Measurements from ENCODE around the gene CD5L.
A peak's percentile ranks its signal among the peaks of the same experiment; 100 is the strongest.

The CD5L gene

DNA sequence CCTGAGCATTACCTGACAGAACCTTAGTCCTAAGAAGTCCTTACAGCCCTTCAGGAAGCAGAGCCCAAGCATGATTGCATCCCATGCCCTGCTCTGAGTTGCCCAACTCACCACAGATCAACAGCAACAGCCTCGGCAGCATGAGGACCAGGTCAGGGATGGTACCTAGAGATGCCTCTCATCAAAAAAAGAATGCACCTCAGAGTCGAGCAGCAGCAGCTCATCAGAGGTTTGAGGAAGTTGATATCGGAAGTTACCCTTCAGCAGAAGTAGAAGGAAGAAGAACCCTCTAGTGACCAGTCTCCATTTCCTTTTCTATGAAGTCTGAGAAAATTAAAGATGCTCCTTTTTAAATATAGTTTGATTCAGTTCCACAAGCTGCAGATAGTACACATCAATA, 21.7 kb downstream of the CD5L start, which contains the start of gene FCRL1:
FCRL1 (minus strand) TSS at position 225 of the 400 bp plus-strand sequence; CDS start at position 142, 83 bp downstream.
- Histone ChIP-seq H3K9me3 (ENCODE audit: control insufficient read depth in 2 of 2, low read length in 2 of 2) (no peaks in the 10 kb centered on the region), H3K9ac (ENCODE audit: low read depth in 1 of 2, low read length in 2 of 2) (no peak within 1 kb of the TSS), H3K4me1 (ENCODE audit: control insufficient read depth in 2 of 2, insufficient read depth in 2 of 2, low read length in 2 of 2) (no peaks in the 10 kb centered on the region), H3K27ac (ENCODE audit: low read depth in 2 of 2, low read length in 2 of 2) (no peak within 1 kb of the TSS), H3K27me3 (ENCODE audit: control insufficient read depth in 2 of 2, insufficient read depth in 2 of 2, low read length in 2 of 2) (no peaks in the 10 kb centered on the region), H3K36me3 (ENCODE audit: control insufficient read depth in 2 of 2, insufficient read depth in 2 of 2, low read length in 2 of 2) (no peaks in the 10 kb centered on the region), H3K4me3 (ENCODE audit: low read length in 2 of 2) (peak within 1 kb of the TSS in 1 of 2 donors; percentile 20)

DNA sequence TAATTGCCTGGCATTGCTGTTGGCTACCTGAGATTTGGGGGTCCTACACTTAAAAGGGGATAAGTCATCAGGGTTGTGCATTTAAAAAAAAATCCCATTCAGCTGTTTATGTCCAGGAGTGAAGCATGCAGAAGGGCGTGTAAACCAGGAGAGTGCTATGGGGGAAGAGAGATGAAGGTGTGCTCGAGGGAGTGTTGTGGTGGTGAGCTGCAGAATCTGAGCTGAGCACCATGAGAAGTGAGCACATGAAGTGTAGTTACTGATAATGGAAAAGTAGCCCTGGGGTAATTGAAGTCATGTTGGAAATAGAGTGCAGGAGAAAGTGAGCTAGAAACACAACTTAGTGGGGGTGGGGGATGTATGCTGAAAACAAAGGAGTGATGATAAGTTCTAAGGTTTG, 22.4 kb downstream of the CD5L start:
- H3K4me1 ChIP-seq (ENCODE audit: control insufficient read depth in 2 of 2, insufficient read depth in 2 of 2, low read length in 2 of 2): no peaks in the 10 kb centered on the region
- H3K4me3 ChIP-seq (ENCODE audit: low read length in 2 of 2): peak overlapping the region in 1 of 2 donors; percentile 20
- no peaks in the 10 kb centered on the region for H3K27me3 ChIP-seq (ENCODE audit: control insufficient read depth in 2 of 2, insufficient read depth in 2 of 2, low read length in 2 of 2)
- no peaks in the 10 kb centered on the region for H3K36me3 ChIP-seq (ENCODE audit: control insufficient read depth in 2 of 2, insufficient read depth in 2 of 2, low read length in 2 of 2)
- no peak overlapping the region for H3K27ac ChIP-seq (ENCODE audit: low read depth in 2 of 2, low read length in 2 of 2)
- H3K9ac ChIP-seq (ENCODE audit: low read depth in 1 of 2, low read length in 2 of 2): no peak overlapping the region
- no peaks in the 10 kb centered on the region for H3K9me3 ChIP-seq (ENCODE audit: control insufficient read depth in 2 of 2, low read length in 2 of 2)

DNA sequence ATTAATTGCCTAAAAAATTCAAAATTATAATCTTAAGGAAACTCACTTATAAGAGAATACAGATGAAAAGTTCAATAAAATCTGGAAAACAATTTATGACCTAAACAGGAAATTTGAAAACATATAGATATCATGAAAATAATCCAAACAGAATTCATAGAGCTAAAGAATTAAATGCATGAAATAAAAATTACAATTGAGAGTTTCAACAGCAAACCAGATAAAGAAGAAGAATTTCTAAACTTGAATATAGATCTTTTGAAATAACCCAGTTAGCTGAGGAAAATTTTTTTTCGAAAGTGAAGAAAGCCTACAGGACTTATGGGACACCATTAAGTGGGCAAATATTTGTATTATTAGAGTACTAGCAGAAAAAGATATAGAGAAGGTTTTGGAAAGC, 28.3 kb downstream of the CD5L start:
- Histone ChIP-seq H3K36me3 (ENCODE audit: control insufficient read depth in 2 of 2, insufficient read depth in 2 of 2, low read length in 2 of 2) (no peaks in the 10 kb centered on the region), H3K9ac (ENCODE audit: low read depth in 1 of 2, low read length in 2 of 2) (no peak overlapping the region), H3K9me3 (ENCODE audit: control insufficient read depth in 2 of 2, low read length in 2 of 2) (peaks cover 0 to 3% of the 10 kb centered on the region in 2 donors), H3K4me3 (ENCODE audit: low read length in 2 of 2) (no peak overlapping the region), H3K27ac (ENCODE audit: low read depth in 2 of 2, low read length in 2 of 2) (no peak overlapping the region), H3K27me3 (ENCODE audit: control insufficient read depth in 2 of 2, insufficient read depth in 2 of 2, low read length in 2 of 2) (no peaks in the 10 kb centered on the region), H3K4me1 (ENCODE audit: control insufficient read depth in 2 of 2, insufficient read depth in 2 of 2, low read length in 2 of 2) (no peaks in the 10 kb centered on the region)

DNA sequence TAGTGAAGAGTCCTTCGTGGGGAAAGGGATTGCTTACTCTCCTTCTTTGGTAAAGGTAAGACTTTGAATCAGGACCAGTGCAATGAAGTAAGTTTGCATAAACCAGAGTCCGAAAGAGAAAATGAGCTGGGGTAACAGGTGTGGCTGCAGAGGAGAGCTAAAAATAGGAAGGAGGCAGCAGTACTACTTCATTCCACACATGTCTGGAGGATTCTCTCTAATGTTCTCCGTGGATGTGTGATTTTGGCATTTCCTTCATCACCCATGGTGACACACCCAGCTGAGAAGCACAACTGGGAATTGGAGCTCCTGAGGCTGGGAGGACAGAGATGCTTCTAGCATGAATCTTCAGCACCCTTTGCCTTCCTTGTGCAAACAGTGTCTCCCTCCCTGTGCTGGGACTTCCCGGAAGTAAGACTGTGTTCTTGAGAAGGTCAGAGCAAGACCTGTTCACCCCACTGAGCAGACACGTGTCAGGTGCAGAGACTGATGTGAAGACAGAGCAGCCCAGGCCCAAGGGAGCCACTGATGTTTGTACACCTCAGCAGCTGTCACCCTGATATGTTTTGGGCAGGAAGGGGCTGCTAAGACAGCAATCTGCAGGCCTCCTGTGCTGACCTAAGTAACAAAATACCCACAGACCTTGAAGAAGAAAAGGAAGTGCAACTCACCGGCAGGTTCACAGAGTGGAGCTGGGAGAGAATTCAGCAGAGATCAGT, 35.0 kb downstream of the CD5L start:
- Histone ChIP-seq H3K9me3 (ENCODE audit: control insufficient read depth in 2 of 2, low read length in 2 of 2) (no peaks in the 10 kb centered on the region), H3K4me3 (ENCODE audit: low read length in 2 of 2) (peak overlapping the region in 1 of 2 donors; percentile 48), H3K27ac (ENCODE audit: low read depth in 2 of 2, low read length in 2 of 2) (peak overlapping the region in 1 of 2 donors; percentile 61), H3K9ac (ENCODE audit: low read depth in 1 of 2, low read length in 2 of 2) (no peak overlapping the region), H3K4me1 (ENCODE audit: control insufficient read depth in 2 of 2, insufficient read depth in 2 of 2, low read length in 2 of 2) (no peaks in the 10 kb centered on the region), H3K27me3 (ENCODE audit: control insufficient read depth in 2 of 2, insufficient read depth in 2 of 2, low read length in 2 of 2) (no peaks in the 10 kb centered on the region), H3K36me3 (ENCODE audit: control insufficient read depth in 2 of 2, insufficient read depth in 2 of 2, low read length in 2 of 2) (no peaks in the 10 kb centered on the region)

DNA sequence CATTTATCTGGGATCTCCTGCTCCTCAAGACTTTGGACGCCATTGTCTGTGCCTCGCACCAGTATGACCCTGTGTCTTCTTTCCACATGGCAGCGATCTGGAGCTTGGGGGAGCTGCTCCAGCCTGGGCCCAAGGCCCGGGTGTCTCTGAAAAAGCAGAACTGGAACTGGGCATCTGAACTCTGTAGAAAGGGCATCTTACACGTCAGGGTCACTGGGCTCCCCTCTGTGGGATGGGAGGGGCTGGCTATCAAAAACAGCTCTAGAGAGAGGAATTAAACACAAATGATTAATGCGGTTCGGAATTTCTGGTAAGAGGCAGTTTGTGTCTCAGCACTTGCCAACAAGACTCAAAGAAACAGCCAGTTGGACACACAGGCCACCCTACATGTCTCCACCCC, 37.8 kb downstream of the CD5L start:
- no peaks in the 10 kb centered on the region for H3K27me3 ChIP-seq (ENCODE audit: control insufficient read depth in 2 of 2, insufficient read depth in 2 of 2, low read length in 2 of 2)
- H3K4me1 ChIP-seq (ENCODE audit: control insufficient read depth in 2 of 2, insufficient read depth in 2 of 2, low read length in 2 of 2): no peaks in the 10 kb centered on the region
- no peak overlapping the region for H3K4me3 ChIP-seq (ENCODE audit: low read length in 2 of 2)
- no peak overlapping the region for H3K27ac ChIP-seq (ENCODE audit: low read depth in 2 of 2, low read length in 2 of 2)
- no peaks in the 10 kb centered on the region for H3K9me3 ChIP-seq (ENCODE audit: control insufficient read depth in 2 of 2, low read length in 2 of 2)
- H3K9ac ChIP-seq (ENCODE audit: low read depth in 1 of 2, low read length in 2 of 2): no peak overlapping the region
- H3K36me3 ChIP-seq (ENCODE audit: control insufficient read depth in 2 of 2, insufficient read depth in 2 of 2, low read length in 2 of 2): no peaks in the 10 kb centered on the region

DNA sequence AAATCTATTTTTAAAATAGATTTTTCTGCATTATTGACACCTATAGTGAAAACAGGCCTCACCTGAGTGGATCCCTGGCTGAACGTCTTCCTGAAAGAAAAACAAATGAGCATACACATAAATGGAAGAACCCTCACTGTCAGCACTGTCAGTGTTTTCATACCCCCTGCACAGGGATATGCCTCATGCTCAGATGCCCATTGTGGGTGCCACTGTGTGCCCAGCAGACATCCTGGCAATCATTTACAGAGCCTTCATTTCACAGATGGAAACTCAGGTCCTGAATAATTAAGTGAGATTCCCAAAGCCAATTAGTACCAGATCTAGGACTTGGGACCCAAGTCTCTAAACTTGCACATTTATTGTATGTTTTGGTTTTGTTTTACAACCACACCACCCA, 41.6 kb downstream of the CD5L start:
- Histone ChIP-seq H3K4me3 (ENCODE audit: low read length in 2 of 2) (no peak overlapping the region), H3K4me1 (ENCODE audit: control insufficient read depth in 2 of 2, insufficient read depth in 2 of 2, low read length in 2 of 2) (no peaks in the 10 kb centered on the region), H3K9ac (ENCODE audit: low read depth in 1 of 2, low read length in 2 of 2) (no peak overlapping the region), H3K27me3 (ENCODE audit: control insufficient read depth in 2 of 2, insufficient read depth in 2 of 2, low read length in 2 of 2) (no peaks in the 10 kb centered on the region), H3K27ac (ENCODE audit: low read depth in 2 of 2, low read length in 2 of 2) (no peak overlapping the region), H3K9me3 (ENCODE audit: control insufficient read depth in 2 of 2, low read length in 2 of 2) (no peaks in the 10 kb centered on the region), H3K36me3 (ENCODE audit: control insufficient read depth in 2 of 2, insufficient read depth in 2 of 2, low read length in 2 of 2) (no peaks in the 10 kb centered on the region)

DNA sequence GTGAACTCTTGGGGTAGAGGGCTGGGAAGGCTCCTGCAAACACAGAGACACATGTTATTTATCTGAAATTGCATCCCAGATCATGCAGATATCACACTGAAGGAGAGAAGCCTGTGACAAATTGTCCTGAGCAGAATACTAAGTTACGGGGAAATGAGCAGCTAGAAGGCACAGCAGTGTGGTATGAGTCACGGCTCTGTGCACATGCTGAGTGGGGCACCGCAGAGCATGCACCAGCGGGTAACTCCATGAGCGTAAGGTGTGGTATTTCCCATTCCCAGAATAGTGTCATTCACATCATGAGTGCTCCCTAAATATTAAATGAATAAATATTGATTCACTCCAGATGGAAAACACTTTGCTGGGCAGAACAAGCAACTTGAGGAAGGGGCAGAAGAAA, 43.4 kb downstream of the CD5L start:
- Histone ChIP-seq H3K9ac (ENCODE audit: low read depth in 1 of 2, low read length in 2 of 2) (no peak overlapping the region), H3K4me1 (ENCODE audit: control insufficient read depth in 2 of 2, insufficient read depth in 2 of 2, low read length in 2 of 2) (no peaks in the 10 kb centered on the region), H3K9me3 (ENCODE audit: control insufficient read depth in 2 of 2, low read length in 2 of 2) (no peaks in the 10 kb centered on the region), H3K27me3 (ENCODE audit: control insufficient read depth in 2 of 2, insufficient read depth in 2 of 2, low read length in 2 of 2) (no peaks in the 10 kb centered on the region), H3K36me3 (ENCODE audit: control insufficient read depth in 2 of 2, insufficient read depth in 2 of 2, low read length in 2 of 2) (no peaks in the 10 kb centered on the region), H3K4me3 (ENCODE audit: low read length in 2 of 2) (no peak overlapping the region), H3K27ac (ENCODE audit: low read depth in 2 of 2, low read length in 2 of 2) (no peak overlapping the region)

DNA sequence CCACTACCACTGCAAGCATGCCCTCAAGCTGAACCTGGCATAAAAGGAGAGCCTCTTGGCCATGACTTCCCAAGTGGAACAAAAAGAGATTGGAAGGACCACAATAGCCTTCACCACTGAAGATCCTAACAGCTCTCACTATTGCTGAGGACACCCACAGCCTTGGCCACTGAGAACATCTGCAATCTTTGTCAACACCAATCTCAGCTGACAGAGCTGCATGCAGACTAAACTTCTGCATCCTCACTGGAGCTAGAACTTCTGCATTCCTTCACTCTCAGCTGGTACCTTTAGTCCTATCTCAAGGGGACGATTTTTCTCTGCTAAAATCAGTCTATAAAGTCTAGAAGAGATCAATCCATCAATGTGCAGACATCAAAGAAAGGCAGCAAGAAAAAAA, 56.4 kb downstream of the CD5L start:
- Histone ChIP-seq H3K4me3 (ENCODE audit: low read length in 2 of 2) (no peak overlapping the region), H3K9ac (ENCODE audit: low read depth in 1 of 2, low read length in 2 of 2) (no peak overlapping the region), H3K36me3 (ENCODE audit: control insufficient read depth in 2 of 2, insufficient read depth in 2 of 2, low read length in 2 of 2) (no peaks in the 10 kb centered on the region), H3K27ac (ENCODE audit: low read depth in 2 of 2, low read length in 2 of 2) (no peak overlapping the region), H3K9me3 (ENCODE audit: control insufficient read depth in 2 of 2, low read length in 2 of 2) (no peaks in the 10 kb centered on the region), H3K27me3 (ENCODE audit: control insufficient read depth in 2 of 2, insufficient read depth in 2 of 2, low read length in 2 of 2) (no peaks in the 10 kb centered on the region), H3K4me1 (ENCODE audit: control insufficient read depth in 2 of 2, insufficient read depth in 2 of 2, low read length in 2 of 2) (peaks cover 0 to 3% of the 10 kb centered on the region in 2 donors)

DNA sequence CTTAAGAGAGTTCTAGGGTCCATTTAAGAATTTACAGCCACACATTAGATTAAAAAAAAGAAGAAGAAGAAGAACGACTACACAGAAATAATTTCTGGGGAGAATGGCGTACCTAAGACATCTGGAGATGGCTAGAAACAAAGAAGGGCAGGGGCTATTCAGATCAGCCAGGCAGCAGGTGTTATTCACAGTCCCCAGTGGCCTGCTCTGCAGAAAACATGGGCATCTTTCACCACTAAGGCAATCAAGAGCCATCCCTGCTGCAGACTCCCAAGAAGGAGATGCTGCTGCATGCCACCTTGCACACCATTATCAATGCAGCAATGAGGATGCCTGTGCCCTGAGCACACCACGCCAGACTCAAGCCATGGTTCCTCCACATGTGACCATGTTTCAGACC, 56.8 kb downstream of the CD5L start:
- Histone ChIP-seq H3K27me3 (ENCODE audit: control insufficient read depth in 2 of 2, insufficient read depth in 2 of 2, low read length in 2 of 2) (no peaks in the 10 kb centered on the region), H3K27ac (ENCODE audit: low read depth in 2 of 2, low read length in 2 of 2) (no peak overlapping the region), H3K4me3 (ENCODE audit: low read length in 2 of 2) (no peak overlapping the region), H3K36me3 (ENCODE audit: control insufficient read depth in 2 of 2, insufficient read depth in 2 of 2, low read length in 2 of 2) (no peaks in the 10 kb centered on the region), H3K9ac (ENCODE audit: low read depth in 1 of 2, low read length in 2 of 2) (no peak overlapping the region), H3K9me3 (ENCODE audit: control insufficient read depth in 2 of 2, low read length in 2 of 2) (no peaks in the 10 kb centered on the region), H3K4me1 (ENCODE audit: control insufficient read depth in 2 of 2, insufficient read depth in 2 of 2, low read length in 2 of 2) (peaks cover 0 to 3% of the 10 kb centered on the region in 2 donors)

DNA sequence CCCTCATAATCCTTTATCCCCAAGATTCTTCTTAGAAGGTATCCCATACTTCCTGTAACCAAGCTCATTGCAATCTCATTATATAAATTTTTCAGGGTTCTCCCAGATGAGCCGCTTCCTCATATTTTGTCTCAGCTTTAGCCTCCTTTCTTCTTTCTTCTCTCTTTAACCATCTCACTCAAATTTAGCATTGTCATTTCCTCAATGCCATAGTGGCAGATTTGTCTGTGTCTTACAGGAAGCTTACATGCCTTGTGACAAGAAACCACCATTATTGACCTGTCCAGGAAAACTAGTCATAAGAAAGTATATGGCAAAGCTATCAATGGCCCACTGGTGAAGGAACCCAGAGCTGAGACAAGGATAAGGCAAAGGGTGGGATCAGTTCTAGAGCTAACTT, 58.7 kb downstream of the CD5L start:
- Histone ChIP-seq H3K4me1 (ENCODE audit: control insufficient read depth in 2 of 2, insufficient read depth in 2 of 2, low read length in 2 of 2) (peaks cover 0 to 3% of the 10 kb centered on the region in 2 donors), H3K9ac (ENCODE audit: low read depth in 1 of 2, low read length in 2 of 2) (no peak overlapping the region), H3K36me3 (ENCODE audit: control insufficient read depth in 2 of 2, insufficient read depth in 2 of 2, low read length in 2 of 2) (no peaks in the 10 kb centered on the region), H3K27ac (ENCODE audit: low read depth in 2 of 2, low read length in 2 of 2) (no peak overlapping the region), H3K4me3 (ENCODE audit: low read length in 2 of 2) (no peak overlapping the region), H3K27me3 (ENCODE audit: control insufficient read depth in 2 of 2, insufficient read depth in 2 of 2, low read length in 2 of 2) (no peaks in the 10 kb centered on the region), H3K9me3 (ENCODE audit: control insufficient read depth in 2 of 2, low read length in 2 of 2) (no peaks in the 10 kb centered on the region)

Data from mucosa of rectum (tissue), 2 donors.